HG03469 (cell line): ENCODE measurements around the gene PEAK3.
A peak's percentile ranks its signal among the peaks of the same experiment; 100 is the strongest.

Experiments
- ATAC-seq: cut with Tn5 transposase; IDR thresholded peaks from one replicate; pipeline ENCODE4 v1.9.1; 2021; ENCODE audit warnings: mild to moderate bottlenecking, moderate library complexity, moderate number of reproducible peaks; ENCODE audit not compliant: unreplicated experiment

The PEAK3 gene

GRCh38 chr19:2239771-2240770 is 41.9 kb downstream of the PEAK3 start:
- ATAC-seq: no peak

GRCh38 chr19:2239173-2239572 is 42.8 kb downstream of the PEAK3 start:
- no peak for ATAC-seq

- no peak for ATAC-seq
Measured at GRCh38 chr19:2237869-2238153, 44.2 kb downstream of the PEAK3 start.

- no peak for ATAC-seq
Measured at GRCh38 chr19:2237051-2237868, 44.7 kb downstream of the PEAK3 start.

- peak; percentile 41 for ATAC-seq
Measured at GRCh38 chr19:2236314-2237050, 45.5 kb downstream of the PEAK3 start, which contains the start of the genes PLEKHJ1 and SF3A2. TSS of gene PLEKHJ1 (minus strand) at chr19:2236329. CDS start at chr19:2236248, 81 bp downstream. TSS of gene SF3A2 (plus strand) at chr19:2236824. CDS start at chr19:2243419, 6,595 bp downstream.

GRCh38 chr19:2236064-2236313 is 46.0 kb downstream of the PEAK3 start:
- ATAC-seq: no peak

GRCh38 chr19:2235381-2236063 is 46.5 kb downstream of the PEAK3 start:
- no peak for ATAC-seq

GRCh38 chr19:2234996-2235380 is 47.0 kb downstream of the PEAK3 start:
- ATAC-seq: no peak

- no peak for ATAC-seq
Measured at GRCh38 chr19:2233601-2234280, 48.2 kb downstream of the PEAK3 start.

- ATAC-seq: no peak
Measured at GRCh38 chr19:2232286-2233151, 49.5 kb downstream of the PEAK3 start.

GRCh38 chr19:2231621-2232221 is 50.3 kb downstream of the PEAK3 start:
- ATAC-seq: no peak

GRCh38 chr19:2230807-2231533 is 51.0 kb downstream of the PEAK3 start:
- no peak for ATAC-seq

- no peak for ATAC-seq
Measured at GRCh38 chr19:2230033-2230531, 51.9 kb downstream of the PEAK3 start.

GRCh38 chr19:2229103-2230032 is 52.6 kb downstream of the PEAK3 start:
- ATAC-seq: no peak

GRCh38 chr19:2228157-2229030 is 53.6 kb downstream of the PEAK3 start:
- ATAC-seq: no peak
